ENCODE data around the gene SHB.

DNA sequence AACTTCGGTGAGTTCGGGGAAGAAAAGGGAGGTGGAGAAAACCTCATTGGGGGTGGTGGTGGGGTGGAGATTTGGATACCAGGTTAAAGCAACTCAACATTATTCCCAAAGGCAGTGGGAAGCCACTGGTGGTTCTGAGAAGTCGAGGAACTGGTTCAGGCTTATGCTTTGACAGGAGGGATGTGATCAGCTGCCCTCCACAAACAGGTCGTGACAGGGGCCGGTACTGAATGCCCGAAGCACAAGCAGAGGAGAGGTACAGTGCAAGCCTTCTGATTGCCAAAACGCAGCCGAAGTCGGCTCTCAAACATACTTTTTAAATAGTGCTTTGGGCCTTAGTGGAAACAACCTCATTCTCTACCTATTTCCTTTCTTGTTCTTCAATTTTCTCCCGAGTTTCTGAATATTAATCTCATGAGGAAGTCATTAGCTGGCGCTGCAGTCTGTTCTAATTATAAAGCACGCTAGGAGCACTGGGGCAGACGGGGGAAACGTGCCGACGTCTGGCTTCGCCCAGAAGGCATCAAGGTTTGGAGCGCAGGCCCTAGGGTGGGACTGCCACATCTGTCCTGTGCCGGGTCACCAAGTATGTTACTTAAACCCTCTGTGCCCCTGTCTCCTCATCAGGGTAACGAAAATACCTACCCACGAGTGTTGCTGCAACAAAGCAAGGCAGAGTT is 27.3 kb downstream of the SHB start:
- TF ChIP-seq, protein P1, sequence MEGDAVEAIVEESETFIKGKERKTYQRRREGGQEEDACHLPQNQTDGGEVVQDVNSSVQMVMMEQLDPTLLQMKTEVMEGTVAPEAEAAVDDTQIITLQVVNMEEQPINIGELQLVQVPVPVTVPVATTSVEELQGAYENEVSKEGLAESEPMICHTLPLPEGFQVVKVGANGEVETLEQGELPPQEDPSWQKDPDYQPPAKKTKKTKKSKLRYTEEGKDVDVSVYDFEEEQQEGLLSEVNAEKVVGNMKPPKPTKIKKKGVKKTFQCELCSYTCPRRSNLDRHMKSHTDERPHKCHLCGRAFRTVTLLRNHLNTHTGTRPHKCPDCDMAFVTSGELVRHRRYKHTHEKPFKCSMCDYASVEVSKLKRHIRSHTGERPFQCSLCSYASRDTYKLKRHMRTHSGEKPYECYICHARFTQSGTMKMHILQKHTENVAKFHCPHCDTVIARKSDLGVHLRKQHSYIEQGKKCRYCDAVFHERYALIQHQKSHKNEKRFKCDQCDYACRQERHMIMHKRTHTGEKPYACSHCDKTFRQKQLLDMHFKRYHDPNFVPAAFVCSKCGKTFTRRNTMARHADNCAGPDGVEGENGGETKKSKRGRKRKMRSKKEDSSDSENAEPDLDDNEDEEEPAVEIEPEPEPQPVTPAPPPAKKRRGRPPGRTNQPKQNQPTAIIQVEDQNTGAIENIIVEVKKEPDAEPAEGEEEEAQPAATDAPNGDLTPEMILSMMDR (IDR thresholded peaks at IDR 0.05): no peak
- TF ChIP-seq POLR2A (IDR thresholded peaks at IDR 0.05) (no peak), EP300 (IDR thresholded peaks at IDR 0.05) (no peak), POLR2AphosphoS5 (IDR thresholded peaks at IDR 0.05) (no peak)
